CD4-positive, alpha-beta T cell (primary cell): ENCODE data around the gene MCC. TPM values are rescaled to one million over a fixed set of nuclear protein-coding genes. Genes with fewer than 3 reads are reported as not detected.

ENCODE experiments used
- ATAC-seq: fragments of 200-7000 bp; cut with Tn5 transposase; one replicate; pipeline ENCODE4 v1.10.0; 2022; ENCODE audit warnings: mild to moderate bottlenecking; ENCODE audit not compliant: poor library complexity
- CTCF ChIA-PET: fragments of 350-600 bp; sonication (Branson Sonifier 250); formaldehyde crosslinking; loops from one replicate; lab custom pipeline; 2021; ENCODE audit warnings: antibody characterized with exemption, inconsistent platforms; lab: Charles Lee
- POLR2A ChIA-PET: fragments of 350-600 bp; sonication (Branson Sonifier 250); formaldehyde crosslinking; loops from one replicate; lab custom pipeline; 2021; ENCODE audit warnings: antibody characterized with exemption, inconsistent platforms; lab: Charles Lee
- DNase-seq, 14 experiments: peaks; one replicate each; pipeline ENCODE4 v3.0.0-alpha.2; 2013 to 2020; ENCODE audit warnings: mixed read lengths in 2 of 14
- H3K27ac ChIP-seq, 2 donors: one replicate each; pipeline versions ENCODE4 v1.5.1 to v1.7.0; 2013; ENCODE audit warnings: low read length in 2 of 2, low read depth in 1 of 2, mild to moderate bottlenecking in 1 of 2
- H3K27me3 ChIP-seq, 2 experiments: 1 replicate in 1 of 2; 2 replicates in 1 of 2; pipeline versions ENCODE4 v1.6.1 to v1.7.0; 2013; ENCODE audit warnings: low read length in 2 of 2, control low read depth in 1 of 2, mild to moderate bottlenecking in 1 of 2, moderate library complexity in 1 of 2; ENCODE audit not compliant: insufficient read depth in 2 of 2, control insufficient read depth in 1 of 2
- H3K36me3 ChIP-seq: one replicate; pipeline ENCODE4 v1.6.1; 2013; ENCODE audit warnings: low read length, control low read depth; ENCODE audit not compliant: insufficient read depth
- H3K4me1 ChIP-seq: one replicate; pipeline ENCODE4 v1.6.1; 2013; ENCODE audit warnings: low read length, control low read depth; ENCODE audit not compliant: insufficient read depth
- H3K4me3 ChIP-seq: one replicate; pipeline ENCODE4 v1.5.1; 2013; ENCODE audit warnings: mild to moderate bottlenecking, low read length, moderate library complexity
- H3K9me3 ChIP-seq, 2 experiments: 1 replicate in 1 of 2; 2 replicates in 1 of 2; pipeline versions ENCODE4 v1.6.1 to v1.7.0; 2013; ENCODE audit warnings: low read length in 2 of 2, mild to moderate bottlenecking in 2 of 2, control low read depth in 1 of 2, moderate library complexity in 1 of 2; ENCODE audit not compliant: control insufficient read depth in 1 of 2, insufficient read depth in 1 of 2
- H3K27ac Mint-ChIP-seq: one replicate; pipeline ENCODE4 v1.8.0; 2020; ENCODE audit warnings: mixed read lengths
- H3K27me3 Mint-ChIP-seq: one replicate; pipeline ENCODE4 v1.8.0; 2021; ENCODE audit warnings: mixed read lengths
- H3K36me3 Mint-ChIP-seq: one replicate; pipeline ENCODE4 v1.8.0; 2021; ENCODE audit warnings: low read depth, mixed read lengths
- H3K4me1 Mint-ChIP-seq: one replicate; pipeline ENCODE4 v1.8.0; 2021; ENCODE audit warnings: low read depth, mixed read lengths
- H3K4me3 Mint-ChIP-seq: one replicate; pipeline ENCODE4 v1.8.0; 2020; ENCODE audit warnings: mild to moderate bottlenecking, mixed read lengths
- H3K9me3 Mint-ChIP-seq: one replicate; pipeline ENCODE4 v1.8.0; 2020; ENCODE audit warnings: mixed read lengths
- intact Hi-C, 2 experiments: fragments of 100-400 bp; cut with DNase I in 1 of 2; cut with micrococcal nuclease in 1 of 2; formaldehyde crosslinking; loops; one replicate each; pipeline versions ENCODE4 v1.15.1 to v1.9.0; 2023 to 2025; cut with DNase I, micrococcal nuclease
- total RNA-seq, 174 experiments: library from RNA in 2 of 174; stranded (reverse) in 2 of 174; gene quantifications; one replicate each; pipeline ENCODE4 v1.2.3 and lab custom pipeline; 2021 to 2026
- TF ChIP-seq, protein P1 (sequence below): fragments of 200-600 bp; IDR thresholded peaks from one replicate; pipeline ENCODE4 v1.8.0; 2022; ENCODE audit warnings: antibody characterized with exemption, mild to moderate bottlenecking

MCC gene
- total RNA-seq, 2 experiments from 2014 or later: 3.2 to 3.3 TPM

DNA sequence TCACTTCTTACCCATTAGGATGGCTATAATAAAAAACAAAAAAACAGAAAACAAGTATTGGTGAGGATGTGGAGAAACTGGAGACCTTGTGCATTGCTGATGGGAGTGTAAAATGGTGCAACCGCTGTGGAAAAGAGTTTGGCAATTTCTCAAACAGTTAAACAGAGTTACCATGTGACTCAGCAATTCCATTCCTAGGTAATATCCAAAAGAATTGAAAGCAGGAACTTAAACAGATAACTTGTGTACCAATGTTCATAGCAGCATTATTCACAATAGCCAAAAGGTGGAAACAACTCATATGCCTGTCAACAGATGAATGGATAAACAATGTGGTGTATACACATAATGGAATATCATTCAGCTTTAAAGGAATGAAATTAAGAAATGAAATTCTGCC lies 482.8 kb downstream of the MCC start:
- H3K4me1 Mint-ChIP-seq: peaks cover 21% of the 10 kb centered on the region
- Histone ChIP-seq H3K36me3 (peaks cover 80% of the 10 kb centered on the region), H3K27ac (no peak overlapping the region), H3K4me3 (no peak overlapping the region), H3K4me1 (no peaks in the 10 kb centered on the region), H3K9me3 (no peaks in the 10 kb centered on the region), H3K27me3 (no peaks in the 10 kb centered on the region)
- no peak for ATAC-seq
- TF ChIP-seq, protein P1, sequence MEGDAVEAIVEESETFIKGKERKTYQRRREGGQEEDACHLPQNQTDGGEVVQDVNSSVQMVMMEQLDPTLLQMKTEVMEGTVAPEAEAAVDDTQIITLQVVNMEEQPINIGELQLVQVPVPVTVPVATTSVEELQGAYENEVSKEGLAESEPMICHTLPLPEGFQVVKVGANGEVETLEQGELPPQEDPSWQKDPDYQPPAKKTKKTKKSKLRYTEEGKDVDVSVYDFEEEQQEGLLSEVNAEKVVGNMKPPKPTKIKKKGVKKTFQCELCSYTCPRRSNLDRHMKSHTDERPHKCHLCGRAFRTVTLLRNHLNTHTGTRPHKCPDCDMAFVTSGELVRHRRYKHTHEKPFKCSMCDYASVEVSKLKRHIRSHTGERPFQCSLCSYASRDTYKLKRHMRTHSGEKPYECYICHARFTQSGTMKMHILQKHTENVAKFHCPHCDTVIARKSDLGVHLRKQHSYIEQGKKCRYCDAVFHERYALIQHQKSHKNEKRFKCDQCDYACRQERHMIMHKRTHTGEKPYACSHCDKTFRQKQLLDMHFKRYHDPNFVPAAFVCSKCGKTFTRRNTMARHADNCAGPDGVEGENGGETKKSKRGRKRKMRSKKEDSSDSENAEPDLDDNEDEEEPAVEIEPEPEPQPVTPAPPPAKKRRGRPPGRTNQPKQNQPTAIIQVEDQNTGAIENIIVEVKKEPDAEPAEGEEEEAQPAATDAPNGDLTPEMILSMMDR: no peak
- no peak for DNase-seq
- ChIA-PET POLR2A (no interaction called here), CTCF (interaction anchor here (2.1 kb wide), 1 partner anchor 9 kb away, joined by 9 read pairs; no protein-coding TSS in a partner anchor)
- H3K27me3 Mint-ChIP-seq: no peaks in the 10 kb centered on the region
- H3K9me3 Mint-ChIP-seq: no peaks in the 10 kb centered on the region
- H3K4me3 Mint-ChIP-seq: no peak overlapping the region
- no peak overlapping the region for H3K27ac Mint-ChIP-seq
- peaks cover 89% of the 10 kb centered on the region for H3K36me3 Mint-ChIP-seq
- intact Hi-C loops: no loop called here

GRCh38 chr5:113003763-113004162 lies 484.5 kb downstream of the MCC start:
- ATAC-seq (no peak), DNase-seq (no peak)
- H3K27me3 Mint-ChIP-seq: no peaks in the 10 kb centered on the region
- no peaks in the 10 kb centered on the region for H3K27me3 ChIP-seq
- no peaks in the 10 kb centered on the region for H3K9me3 Mint-ChIP-seq
- no peak overlapping the region for H3K27ac ChIP-seq
- peaks cover 25% of the 10 kb centered on the region for H3K4me1 Mint-ChIP-seq
- no peaks in the 10 kb centered on the region for H3K4me1 ChIP-seq
- H3K4me3 Mint-ChIP-seq: no peak overlapping the region
- intact Hi-C loops: no loop called here
- peaks cover 83% of the 10 kb centered on the region for H3K36me3 Mint-ChIP-seq
- CTCF ChIA-PET: interaction anchor here (1.0 kb wide), 1 partner anchor 37 kb away, joined by 3 read pairs; no protein-coding TSS in a partner anchor
- H3K4me3 ChIP-seq: no peak overlapping the region
- no peak overlapping the region for H3K27ac Mint-ChIP-seq
- POLR2A ChIA-PET: no interaction called here
- TF ChIP-seq, protein P1: no peak
- peaks cover 75% of the 10 kb centered on the region for H3K36me3 ChIP-seq
- H3K9me3 ChIP-seq: no peaks in the 10 kb centered on the region

DNA sequence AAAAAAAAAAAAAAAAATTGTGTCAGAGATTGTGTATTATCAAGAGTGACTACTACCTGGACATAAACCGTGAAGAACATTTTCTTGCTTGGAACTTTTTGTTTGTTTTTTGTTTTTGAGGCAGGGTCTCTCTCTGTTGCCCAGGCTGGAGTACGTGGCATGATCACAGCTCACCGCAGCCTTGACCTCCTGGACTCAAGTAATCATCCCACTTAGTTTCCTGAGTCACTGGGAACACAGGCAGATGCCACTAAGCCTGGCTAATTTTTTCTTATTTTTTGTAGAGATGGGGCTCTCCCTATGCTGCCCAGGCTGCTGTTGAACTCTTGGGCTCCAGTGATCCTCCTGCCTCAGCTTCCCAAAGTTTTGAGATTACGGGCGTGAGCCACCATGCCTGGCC lies 485.8 kb downstream of the MCC start:
- peaks cover 72% of the 10 kb centered on the region for H3K36me3 ChIP-seq
- H3K4me3 Mint-ChIP-seq: no peak overlapping the region
- H3K27me3 Mint-ChIP-seq: no peaks in the 10 kb centered on the region
- CTCF ChIA-PET: no interaction called here
- no peaks in the 10 kb centered on the region for H3K9me3 Mint-ChIP-seq
- no peak overlapping the region for H3K27ac ChIP-seq
- H3K27me3 ChIP-seq: no peaks in the 10 kb centered on the region
- TF ChIP-seq, protein P1: no peak
- no peak overlapping the region for H3K27ac Mint-ChIP-seq
- intact Hi-C loops: no loop called here
- no peak for DNase-seq
- no peak for ATAC-seq
- H3K9me3 ChIP-seq: no peaks in the 10 kb centered on the region
- no peaks in the 10 kb centered on the region for H3K4me1 ChIP-seq
- POLR2A ChIA-PET: no interaction called here
- peaks cover 80% of the 10 kb centered on the region for H3K36me3 Mint-ChIP-seq
- no peak overlapping the region for H3K4me3 ChIP-seq
- peaks cover 33% of the 10 kb centered on the region for H3K4me1 Mint-ChIP-seq
